GM21737 (cell line): ENCODE results near the gene CPNE2.
"Not testable (repeated sequence)": the region's sequence is repeated elsewhere in the genome, so short reads cannot be mapped to it uniquely, and the experiment has no call there.

Experiments
- ATAC-seq: cut with Tn5 transposase; IDR thresholded peaks from one replicate; pipeline ENCODE4 v1.9.1; 2021; ENCODE audit warnings: mild to moderate bottlenecking, moderate library complexity; ENCODE audit not compliant: unreplicated experiment

Gene CPNE2

DNA sequence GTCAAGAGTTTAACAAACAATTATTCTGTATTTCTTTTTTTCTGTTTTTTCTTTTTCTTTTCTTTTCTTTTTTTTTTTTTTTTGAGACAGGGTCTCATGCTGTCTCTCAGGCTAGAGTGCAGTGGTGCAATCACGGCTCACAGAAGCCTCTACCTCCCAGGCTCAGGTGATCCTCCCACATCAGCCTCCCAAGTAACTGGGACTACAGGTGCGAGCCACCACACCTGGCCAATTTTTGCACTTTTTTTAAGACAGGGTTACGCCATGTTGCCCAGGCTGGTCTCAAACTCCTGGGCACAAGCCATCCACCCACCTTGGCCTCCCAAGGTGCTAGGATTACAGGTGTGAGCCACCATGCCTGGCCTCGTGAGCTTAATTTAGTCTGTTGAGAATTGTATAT lies 97.1 kb downstream of the CPNE2 start:
- not testable (repeated sequence) for ATAC-seq

DNA sequence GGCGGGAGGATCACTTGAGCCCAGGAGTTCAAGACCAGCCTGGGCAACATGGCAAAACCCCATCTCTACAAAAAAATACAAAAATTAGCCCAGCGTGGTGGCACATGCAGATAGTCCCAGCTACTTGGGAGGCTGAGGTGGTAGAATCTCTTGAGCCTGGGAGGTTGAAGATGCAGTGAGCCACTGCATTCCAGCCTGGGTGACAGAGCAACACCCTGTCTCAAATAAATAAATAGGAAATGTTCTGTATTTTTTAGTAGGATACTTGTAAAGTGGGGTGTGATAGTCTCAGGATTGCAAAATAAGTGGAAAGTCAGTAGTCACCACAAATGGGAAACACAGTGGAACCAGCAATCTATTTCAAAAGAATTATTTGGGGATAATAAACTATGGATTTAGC lies 97.8 kb downstream of the CPNE2 start:
- no peak for ATAC-seq

DNA sequence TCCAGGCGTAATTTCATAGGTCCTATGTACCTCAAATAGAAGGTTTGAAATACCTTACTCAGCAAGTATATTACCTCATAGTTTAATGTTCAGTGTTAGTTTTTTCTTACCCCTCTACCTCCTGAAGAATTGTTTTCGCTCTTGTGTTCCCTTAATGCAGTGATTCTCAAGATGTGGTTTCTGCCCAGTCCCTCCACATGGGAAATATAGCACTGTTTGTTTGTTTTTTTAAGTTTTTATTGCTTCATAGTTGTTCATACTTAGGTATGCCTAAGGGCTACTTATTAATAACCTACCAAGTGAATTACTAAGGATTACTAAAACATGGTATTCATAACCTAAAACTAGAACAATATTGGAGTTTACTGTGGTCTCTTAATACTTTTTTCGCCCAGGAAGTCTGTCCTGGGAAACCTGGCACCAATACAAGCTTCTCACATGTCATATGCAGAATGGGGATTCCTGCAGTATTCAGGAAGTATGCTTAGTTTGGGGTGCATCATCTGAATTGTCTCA lies 98.7 kb downstream of the CPNE2 start:
- ATAC-seq = no peak

DNA sequence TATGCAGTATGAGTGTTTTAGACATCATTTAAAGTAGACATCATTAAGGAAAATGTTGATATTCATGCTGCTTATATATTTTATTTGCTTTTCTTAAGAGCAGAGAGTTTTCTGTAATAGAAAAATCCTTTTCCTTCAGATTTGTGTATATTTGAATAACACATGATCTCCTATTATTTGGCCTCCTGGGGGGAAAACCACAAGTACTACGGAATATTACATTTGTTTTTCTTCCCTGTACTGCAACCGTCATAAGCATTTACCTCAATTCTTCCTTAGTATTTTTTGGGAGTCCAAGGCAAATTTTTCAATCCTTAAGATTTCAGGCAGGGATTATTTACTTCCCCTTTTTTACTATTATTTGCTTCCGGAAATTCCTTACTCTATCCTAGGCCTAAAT lies 99.8 kb downstream of the CPNE2 start:
- ATAC-seq = no peak

DNA sequence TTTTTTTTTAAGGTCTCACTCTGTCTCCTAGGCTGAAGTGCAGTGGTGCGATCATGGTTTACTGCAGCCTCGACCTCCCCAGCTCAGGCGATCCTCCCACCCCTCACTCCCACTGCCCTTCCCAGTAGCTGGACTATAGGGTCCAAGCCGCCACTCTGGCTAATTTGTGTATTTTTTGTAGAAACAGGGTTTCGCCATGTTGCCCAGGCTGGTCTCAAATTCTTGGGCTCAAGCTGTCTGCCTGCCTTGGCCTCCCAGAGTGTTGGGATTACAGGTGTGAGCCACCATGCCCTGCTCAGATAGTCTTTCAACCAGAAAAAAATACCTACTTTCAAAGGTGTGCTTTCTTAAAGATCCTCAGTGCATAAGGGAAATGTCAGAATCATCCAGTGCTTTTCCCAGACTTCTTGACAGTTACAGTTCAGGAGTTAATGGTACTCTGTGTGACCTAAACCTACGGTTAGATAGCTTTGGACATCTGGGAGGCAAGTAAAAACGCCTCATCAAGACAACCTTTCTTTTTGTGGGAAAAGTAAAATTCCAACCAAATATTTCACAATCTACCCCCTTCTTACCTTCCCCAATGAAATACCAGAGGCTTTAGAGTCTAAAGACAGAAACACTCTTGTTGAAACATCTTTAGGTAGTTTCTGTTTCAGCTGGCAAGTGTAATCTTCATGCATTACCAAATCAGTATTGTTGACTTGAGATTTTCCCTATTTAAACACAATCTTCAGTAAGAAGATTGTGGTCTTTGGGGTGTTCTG lies 100.5 kb downstream of the CPNE2 start:
- no peak for ATAC-seq

DNA sequence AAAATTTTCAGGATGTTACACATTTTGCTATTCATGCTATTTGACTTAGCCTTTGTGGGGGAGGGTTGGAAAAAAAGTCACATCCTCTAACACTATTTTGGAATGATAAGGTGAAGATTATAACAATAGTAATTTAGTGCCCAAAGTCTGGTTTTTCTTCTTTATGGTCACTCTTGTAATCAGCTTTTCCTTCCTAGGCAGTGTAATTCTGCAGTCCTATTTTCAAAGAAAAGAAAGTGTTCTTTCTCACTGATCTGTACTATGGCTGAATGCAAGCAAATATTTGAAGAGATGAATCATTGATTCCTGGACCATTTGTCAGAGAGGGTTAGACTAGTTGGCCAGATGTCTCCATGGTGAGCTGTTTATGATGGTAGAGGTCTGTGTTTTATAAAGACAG lies 102.1 kb downstream of the CPNE2 start:
- ATAC-seq = no peak

DNA sequence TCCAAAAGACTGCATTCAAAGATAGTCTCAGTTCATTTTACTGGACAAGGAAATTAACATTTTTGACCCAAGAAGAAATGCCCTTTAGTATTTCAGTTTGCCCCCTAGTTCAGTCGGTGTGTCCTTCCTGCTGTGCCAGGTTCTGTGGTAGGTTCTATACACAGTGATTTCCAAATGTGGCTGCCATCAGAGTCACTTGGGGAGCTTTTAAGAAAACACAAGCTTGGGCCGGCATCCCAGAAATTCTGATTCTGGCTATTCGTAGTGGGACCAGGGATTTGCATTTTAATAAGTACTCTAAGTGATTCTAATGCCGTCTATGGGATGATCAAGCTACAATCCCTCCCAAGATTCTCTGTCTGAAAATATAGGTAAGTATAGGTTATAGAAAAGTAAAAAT lies 103.9 kb downstream of the CPNE2 start:
- no peak for ATAC-seq

DNA sequence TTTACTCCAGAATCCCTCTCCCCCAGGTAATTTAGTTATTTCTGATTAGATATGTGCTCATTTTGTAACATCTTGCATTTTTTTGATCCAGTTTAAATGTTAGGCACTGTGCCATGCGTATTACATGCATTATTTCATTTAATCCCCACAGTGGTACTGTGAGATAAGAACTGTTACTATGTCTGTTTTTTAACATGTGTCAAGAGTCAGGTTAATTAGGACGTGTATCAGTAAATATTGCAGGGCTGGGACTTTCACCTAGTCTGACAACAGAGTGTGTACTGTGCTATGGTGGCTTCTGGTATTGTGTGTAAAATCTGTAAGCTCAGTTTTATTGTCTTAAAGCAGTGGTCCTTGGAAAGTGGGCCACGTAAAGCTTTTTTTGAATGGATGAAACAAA lies 104.4 kb downstream of the CPNE2 start:
- ATAC-seq = no peak
